Prostate gland (tissue), 2 donors: ENCODE data around the gene ACSS1. TPM values are rescaled to one million over a fixed set of nuclear protein-coding genes. Genes with fewer than 3 reads are reported as not detected.

Source experiments
- DNase-seq: peaks from one replicate; pipeline ENCODE4 v3.0.0-alpha.2; 2019; ENCODE audit warnings: low spot score
- H3K27ac ChIP-seq, 2 donors: fragments of 200-600 bp; sonication (generic); 2 replicates each; pipeline ENCODE4 v1.5.1; 2017 to 2019
- H3K27me3 ChIP-seq: fragments of 200-600 bp; sonication (generic); replicated peaks from 2 replicates; pipeline ENCODE4 v1.5.1; 2019; ENCODE audit not compliant: insufficient read depth
- H3K36me3 ChIP-seq, 2 donors: fragments of 200-600 bp; sonication (generic); 1 replicate in 1 of 2; 2 replicates in 1 of 2; pipeline versions ENCODE4 v1.5.1 to v1.8.1; 2017 to 2019
- H3K4me1 ChIP-seq: fragments of 200-600 bp; sonication (generic); replicated peaks from 2 replicates; pipeline ENCODE4 v1.5.1; 2019
- H3K4me3 ChIP-seq, 2 donors: fragments of 200-600 bp; sonication (generic); 2 replicates each; pipeline ENCODE4 v1.5.1; 2017 to 2019
- H3K9me3 ChIP-seq: fragments of 200-600 bp; sonication (generic); 2 replicates; pipeline ENCODE4 v1.5.1; 2017
- CTCF ChIP-seq, 4 experiments: fragments of 200-600 bp in 2 of 4; fragments of 450-650 bp in 2 of 4; sonication (generic) in 2 of 4; IDR thresholded peaks; 1 replicate in 3 of 4; 2 replicates in 1 of 4; pipeline ENCODE4 v1.5.1; 2016 to 2019; ENCODE audit warnings: antibody characterized with exemption in 4 of 4, mild to moderate bottlenecking in 2 of 4, moderate library complexity in 2 of 4
- POLR2A ChIP-seq: fragments of 450-650 bp; IDR thresholded peaks from one replicate; pipeline ENCODE4 v1.6.1; 2016; ENCODE audit warnings: antibody characterized with exemption, mild to moderate bottlenecking
- POLR2AphosphoS5 ChIP-seq: sonication (generic); formaldehyde crosslinking; IDR thresholded peaks from one replicate; pipeline ENCODE4 v1.6.1; 2017; ENCODE audit warnings: antibody characterized with exemption
- WGBS: methylation state at CpG from one replicate; pipeline ENCODE4 v1.1.5; 2018; 5-methylcytosine and 5-hydroxymethylcytosine counted together
- intact Hi-C: fragments of 100-400 bp; cut with DNase I; formaldehyde crosslinking; loops from one replicate; pipeline ENCODE4 v1.14.2; 2022
- total RNA-seq, 2 donors: library from RNA; depleted of rRNA; stranded (reverse); fragments of >200 nt; gene quantifications; one replicate each; pipeline ENCODE4 v1.1.0, GENCODE V29; 2016

ACSS1 gene
- total RNA-seq, 2 donors from 2014 or later: 111 to 170 TPM

DNA sequence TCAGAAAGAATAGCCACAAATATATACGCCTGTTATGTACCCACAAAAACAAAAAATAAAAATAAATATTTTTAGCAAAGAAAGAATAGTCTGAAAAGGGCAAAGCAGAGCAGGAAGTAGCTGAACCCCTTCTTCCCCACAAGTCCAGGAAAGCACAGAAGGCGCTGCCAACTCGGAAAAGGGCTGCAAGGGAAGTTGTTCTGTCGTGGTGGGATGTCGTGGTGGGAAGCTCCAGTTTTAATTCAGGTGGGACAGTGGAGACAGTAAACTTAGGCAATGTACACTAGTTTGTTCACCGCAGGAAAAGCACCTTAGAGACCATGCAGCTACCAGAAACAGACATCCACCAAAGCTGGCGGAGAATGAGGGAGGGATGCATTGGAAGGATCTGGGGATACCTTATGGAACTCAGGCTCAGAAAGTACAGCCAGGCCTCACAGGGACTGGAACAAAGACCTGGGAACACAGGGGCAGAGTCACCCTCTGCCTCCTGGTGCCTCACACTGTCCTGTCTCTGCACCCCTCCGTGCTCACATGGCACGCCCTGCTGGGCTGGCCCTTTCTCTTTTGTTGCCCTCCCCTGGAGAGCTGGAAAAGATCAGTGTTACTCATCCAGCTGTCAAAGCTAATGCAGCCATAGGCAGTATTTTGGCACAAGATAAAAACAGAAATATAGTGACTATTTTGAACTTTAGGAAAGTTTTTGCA is 62.0 kb downstream of the ACSS1 start:
- Histone ChIP-seq H3K36me3 (no peaks in the 10 kb centered on the region), H3K4me1 (peaks cover 11% of the 10 kb centered on the region), H3K27ac (no peak overlapping the region), H3K27me3 (no peaks in the 10 kb centered on the region), H3K4me3 (no peak overlapping the region), H3K9me3 (no peaks in the 10 kb centered on the region)
- no peak for DNase-seq
- intact Hi-C loops: loop anchor here (1.0 to 10.0 kb wide), 6 partner anchors 36 to 1631 kb away; partner anchors contain the start of genes ABHD12, GZF1 and NANP
- 89% methylated on average over 9 of the region's 9 CpGs for WGBS
- no peak for TF ChIP-seq CTCF (IDR thresholded peaks at IDR 0.05)
- no peak for TF ChIP-seq POLR2A
- no peak for TF ChIP-seq POLR2AphosphoS5

DNA sequence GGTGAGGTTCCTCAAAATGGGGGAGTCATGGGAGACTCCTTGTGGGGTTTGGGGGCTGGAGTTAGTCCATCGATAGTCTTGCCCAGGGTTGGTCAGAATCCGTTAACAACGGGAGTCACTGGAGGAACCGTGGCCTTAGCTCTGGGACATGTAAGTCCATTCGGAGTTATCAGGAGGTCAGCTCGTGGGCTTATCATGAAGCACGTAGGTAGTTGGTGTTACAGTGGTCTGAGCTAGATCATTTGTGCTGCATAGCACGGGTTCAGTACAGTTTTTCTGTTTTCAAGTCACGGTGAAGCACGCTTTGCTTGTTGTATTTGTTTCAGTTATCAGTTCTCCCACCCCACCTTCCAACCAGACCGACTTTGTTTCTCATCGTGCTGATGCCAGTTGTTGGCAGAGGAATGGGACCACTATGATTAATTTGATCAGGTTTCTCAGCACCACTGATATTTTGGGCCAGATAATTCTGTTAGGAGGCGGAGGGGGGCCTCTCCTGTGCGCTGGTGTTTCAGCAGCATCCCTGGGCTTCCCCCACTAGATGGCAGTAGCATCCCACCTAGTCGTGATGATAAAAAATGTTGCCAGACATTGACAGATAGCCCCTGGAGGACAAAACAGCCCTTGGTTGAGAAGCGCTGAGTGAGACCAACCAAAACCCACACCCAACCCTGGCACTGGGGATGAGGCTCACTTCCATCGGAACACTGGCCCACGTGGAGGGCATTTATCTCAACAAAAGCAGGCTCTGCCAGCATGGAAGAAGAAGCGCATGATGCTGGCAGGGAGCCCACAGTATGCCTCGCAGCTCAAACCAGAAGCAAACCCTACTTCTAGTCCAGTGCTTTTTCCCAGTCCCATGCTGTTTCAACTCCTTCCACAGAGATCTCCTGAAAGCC is 63.2 kb downstream of the ACSS1 start:
- peak overlapping the region in 1 of 2 donors; percentile 3 for H3K4me3 ChIP-seq
- peaks cover 11% of the 10 kb centered on the region for H3K4me1 ChIP-seq
- 36% methylated on average over 20 of the region's 20 CpGs for WGBS
- peak; percentile 77 for DNase-seq
- intact Hi-C loops: loop anchor here (1.0 to 10.0 kb wide), 8 partner anchors 38 to 1630 kb away; partner anchors contain the start of genes ABHD12, ENTPD6, GINS1 and GZF1
- H3K27me3 ChIP-seq: no peaks in the 10 kb centered on the region
- peak overlapping the region; percentile 43 to 85 for H3K27ac ChIP-seq
- peak; percentile 91 to 96 (median 96) for TF ChIP-seq CTCF (IDR thresholded peaks at IDR 0.05)
- TF ChIP-seq POLR2AphosphoS5: peak; percentile 76
- TF ChIP-seq POLR2A: no peak
- H3K36me3 ChIP-seq: no peaks in the 10 kb centered on the region
- H3K9me3 ChIP-seq: no peaks in the 10 kb centered on the region

GRCh38 chr20:24994186-24994465 is 63.8 kb downstream of the ACSS1 start:
- intact Hi-C loops: loop anchor here (2.0 to 10.0 kb wide), 6 partner anchors 203 to 1629 kb away; partner anchors contain the start of genes ABHD12, ENTPD6, GINS1 and GZF1
- DNase-seq: no peak
- Histone ChIP-seq H3K9me3 (no peaks in the 10 kb centered on the region), H3K36me3 (no peaks in the 10 kb centered on the region), H3K4me1 (peaks cover 11% of the 10 kb centered on the region), H3K27me3 (no peaks in the 10 kb centered on the region), H3K4me3 (no peak overlapping the region), H3K27ac (peak overlapping the region; percentile 85 to 90)
- TF ChIP-seq CTCF (IDR thresholded peaks at IDR 0.05) (no peak), POLR2A (no peak), POLR2AphosphoS5 (no peak)
- WGBS: 78% methylated on average over 1 of the region's 1 CpG

DNA sequence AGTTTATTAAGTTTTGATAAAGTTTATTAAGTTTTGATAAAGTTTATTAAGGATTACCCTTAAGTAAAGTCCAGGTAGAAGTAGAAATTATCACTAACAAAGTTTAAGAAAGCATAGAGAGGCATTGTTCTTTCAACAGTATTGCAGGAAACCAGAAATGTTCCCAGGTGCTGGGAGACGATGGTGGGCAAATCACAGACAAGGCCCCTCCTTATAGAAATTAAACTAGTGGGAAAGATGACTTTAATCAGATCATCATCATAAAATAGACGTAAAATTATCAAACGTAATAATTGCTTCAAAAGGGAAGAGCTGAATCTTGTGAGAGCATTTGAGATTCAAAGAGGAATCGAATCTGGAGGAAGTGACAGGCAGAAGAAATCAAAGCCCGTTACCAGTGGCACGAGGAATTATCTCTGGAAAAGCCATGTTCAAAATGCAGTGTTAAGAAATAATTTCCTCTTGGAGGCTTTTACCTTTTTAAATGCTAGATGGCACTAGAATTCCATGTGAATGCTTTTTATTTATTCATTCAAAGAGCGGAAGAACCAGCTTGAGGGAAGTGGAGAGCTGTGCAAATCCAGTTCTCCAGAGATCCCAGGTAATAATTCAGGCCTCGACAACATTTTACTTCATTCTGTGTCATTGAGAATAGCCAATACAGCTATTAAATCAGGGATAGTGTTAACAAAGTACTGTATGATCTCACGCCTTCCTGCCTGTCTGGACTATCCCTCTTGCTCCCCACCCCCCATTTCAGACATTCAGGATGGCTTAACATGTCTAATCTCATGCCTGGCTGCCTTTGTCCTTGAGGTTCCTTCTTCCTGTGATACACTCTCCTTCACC is 64.4 kb downstream of the ACSS1 start:
- Histone ChIP-seq H3K27me3 (no peaks in the 10 kb centered on the region), H3K4me1 (peaks cover 11% of the 10 kb centered on the region), H3K36me3 (no peaks in the 10 kb centered on the region), H3K4me3 (peak overlapping the region; percentile 70 to 86), H3K9me3 (no peaks in the 10 kb centered on the region), H3K27ac (peak overlapping the region; percentile 85 to 90)
- intact Hi-C loops: loop anchor here (2.0 to 10.0 kb wide), 6 partner anchors 204 to 1629 kb away; partner anchors contain the start of genes ABHD12, ENTPD6, GINS1 and GZF1
- no peak for DNase-seq
- TF ChIP-seq POLR2AphosphoS5 (peak; percentile 31), CTCF (IDR thresholded peaks at IDR 0.05) (peak in 3 of 4 experiments; percentile 44 to 63 (median 49)), POLR2A (no peak)
- WGBS: 19% methylated on average over 9 of the region's 9 CpGs
